Spleen (tissue), 7 donors: Measurements from ENCODE around the gene PSMD14.

ENCODE experiments used
- CTCF ChIP-seq, 11 experiments: fragments of 200-600 bp in 7 of 11; fragments of 450-650 bp in 4 of 11; sonication (generic) in 4 of 11; IDR thresholded peaks in 8 of 11; conservative IDR thresholded peaks in 3 of 11; 1 replicate in 7 of 11; 2 replicates in 4 of 11; pipeline versions ENCODE4 v1.4.0 to v1.8.0; 2016 to 2021; ENCODE audit warnings: antibody characterized with exemption in 11 of 11, inconsistent platforms in 4 of 11, mild to moderate bottlenecking in 1 of 11
- POLR2A ChIP-seq, 3 donors: fragments of 450-650 bp; IDR thresholded peaks; one replicate each; pipeline ENCODE4 v1.5.1; 2017; ENCODE audit warnings: antibody characterized with exemption in 3 of 3, mild to moderate bottlenecking in 1 of 3
- donor health status: DM: no; HTN: no; CAD: no; lungs with moderate emphysema.
- donor health status: DM: no; HTN: no; CAD: no.
- donor health status: DM: no; HTN: no; CAD: no.

GRCh38 chr2:161407597-161407996 is 99.4 kb downstream of the PSMD14 start:
- no peak for TF ChIP-seq CTCF (IDR thresholded peaks at IDR 0.05 in 8 of 11, conservative IDR thresholded peaks at IDR 0.05 in 3 of 11)
- TF ChIP-seq POLR2A (IDR thresholded peaks at IDR 0.05), result no peak
